ENCODE data around the gene PSMD6.

DNA sequence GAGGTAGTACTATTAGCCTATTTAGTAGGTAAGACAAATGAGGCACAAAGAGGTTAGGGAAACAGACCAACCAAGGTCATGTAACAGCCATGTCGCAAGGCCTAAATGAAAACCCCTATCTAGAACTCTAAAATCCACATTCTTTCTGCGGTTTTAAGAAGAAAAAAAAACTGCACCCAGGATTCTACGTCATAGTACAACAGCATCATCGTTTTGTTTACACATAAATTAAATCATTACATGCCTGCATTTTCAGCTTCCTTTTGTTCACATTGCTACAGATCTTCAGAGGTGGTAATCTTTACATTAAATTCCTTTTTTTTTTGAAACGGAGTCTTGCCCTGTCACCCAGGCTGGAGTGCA is 548 bp upstream of the PSMD6 start:
- no peak for TF ChIP-seq CTCF (conservative IDR thresholded peaks at IDR 0.05; ENCODE audit: low read depth, low read length)
- no peak for TF ChIP-seq EZH2 (IDR thresholded peaks at IDR 0.05; ENCODE audit: borderline replicate concordance, low read depth, low read length, poor library complexity, severe bottlenecking)
